Dermis microvascular lymphatic vessel endothelial cell (primary cell): Measurements from ENCODE around the gene CEP350. TPM values are rescaled to one million over a fixed set of nuclear protein-coding genes. Genes with fewer than 3 reads are reported as not detected.

ENCODE experiments used
- DNase-seq, 2 donors: peaks; one replicate each; pipeline versions ENCODE4 v3.0.0 to v3.0.0-alpha.2; 2010; ENCODE audit warnings: low read depth in 2 of 2
- total RNA-seq: library from RNA; depleted of rRNA; stranded (reverse); fragments of >200 nt; gene quantifications from 2 replicates; pipeline ENCODE4 v1.2.1, GENCODE V29; 2014

Gene CEP350, protein sequence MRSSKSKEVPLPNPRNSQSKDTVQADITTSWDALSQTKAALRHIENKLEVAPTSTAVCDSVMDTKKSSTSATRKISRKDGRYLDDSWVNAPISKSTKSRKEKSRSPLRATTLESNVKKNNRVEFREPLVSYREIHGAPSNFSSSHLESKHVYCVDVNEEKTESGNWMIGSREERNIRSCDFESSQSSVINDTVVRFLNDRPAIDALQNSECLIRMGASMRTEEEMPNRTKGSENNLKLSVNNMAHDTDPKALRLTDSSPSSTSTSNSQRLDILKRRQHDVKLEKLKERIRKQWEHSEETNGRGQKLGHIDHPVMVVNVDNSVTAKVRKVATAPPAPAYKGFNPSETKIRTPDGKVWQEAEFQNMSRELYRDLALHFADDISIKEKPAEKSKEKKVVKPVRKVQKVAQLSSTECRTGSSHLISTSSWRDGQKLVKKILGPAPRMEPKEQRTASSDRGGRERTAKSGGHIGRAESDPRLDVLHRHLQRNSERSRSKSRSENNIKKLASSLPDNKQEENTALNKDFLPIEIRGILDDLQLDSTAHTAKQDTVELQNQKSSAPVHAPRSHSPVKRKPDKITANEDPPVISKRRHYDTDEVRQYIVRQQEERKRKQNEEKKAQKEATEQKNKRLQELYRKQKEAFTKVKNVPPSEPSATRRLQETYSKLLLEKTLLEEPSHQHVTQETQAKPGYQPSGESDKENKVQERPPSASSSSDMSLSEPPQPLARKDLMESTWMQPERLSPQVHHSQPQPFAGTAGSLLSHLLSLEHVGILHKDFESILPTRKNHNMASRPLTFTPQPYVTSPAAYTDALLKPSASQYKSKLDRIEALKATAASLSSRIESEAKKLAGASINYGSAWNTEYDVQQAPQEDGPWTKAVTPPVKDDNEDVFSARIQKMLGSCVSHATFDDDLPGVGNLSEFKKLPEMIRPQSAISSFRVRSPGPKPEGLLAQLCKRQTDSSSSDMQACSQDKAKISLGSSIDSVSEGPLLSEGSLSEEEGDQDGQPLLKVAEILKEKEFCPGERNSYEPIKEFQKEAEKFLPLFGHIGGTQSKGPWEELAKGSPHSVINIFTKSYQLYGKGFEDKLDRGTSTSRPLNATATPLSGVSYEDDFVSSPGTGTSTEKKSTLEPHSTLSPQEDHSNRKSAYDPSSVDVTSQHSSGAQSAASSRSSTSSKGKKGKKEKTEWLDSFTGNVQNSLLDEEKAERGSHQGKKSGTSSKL (N-terminal part only)
- 33.3 and 41.5 TPM in 2 replicates for total RNA-seq

DNA sequence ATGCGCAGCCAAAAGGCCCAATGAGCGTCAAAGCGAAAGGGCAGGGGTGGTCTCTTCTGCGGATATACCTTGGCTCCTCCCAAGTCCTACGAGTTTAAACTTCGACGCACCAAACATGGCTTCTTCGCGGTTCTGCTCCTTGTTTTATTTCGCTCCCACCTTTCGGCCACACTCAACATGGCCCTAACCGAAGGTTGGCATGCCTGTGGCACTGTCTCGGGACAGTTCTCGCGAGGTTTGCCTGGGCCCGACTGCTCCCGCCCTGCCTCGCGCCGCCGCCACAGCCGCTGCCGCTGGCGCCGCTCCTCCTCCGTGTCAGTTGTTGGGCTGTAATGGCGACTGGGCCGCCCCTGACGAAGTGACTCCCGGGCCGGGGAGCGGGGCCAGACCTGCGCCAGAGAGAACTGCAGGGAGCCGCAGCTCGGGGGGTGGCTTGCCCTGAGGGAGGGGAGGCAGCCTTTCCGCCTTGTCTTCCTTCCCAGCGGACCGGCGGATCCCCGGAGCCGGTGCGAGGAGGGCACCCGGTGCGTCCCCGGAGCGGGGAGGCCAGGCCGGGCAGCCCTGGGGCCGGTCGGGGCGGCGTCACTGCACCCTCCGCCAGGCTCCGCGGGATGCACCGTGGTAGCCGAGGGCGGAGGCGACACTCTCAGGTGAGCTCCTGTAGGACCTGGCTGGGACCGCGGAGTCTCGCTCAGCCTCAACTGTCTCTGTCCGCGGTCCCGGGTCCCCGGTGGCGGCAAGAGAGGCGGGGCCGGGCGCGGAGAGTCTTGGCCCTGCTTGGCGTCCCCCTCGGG, at the start of gene CEP350:
Gene CEP350, plus strand, starts transcription at position 318 of the 794 bp plus-strand sequence. CDS start 31,372 bp downstream, outside the sequence.
- peak; percentile 96 to 99 for DNase-seq

DNA sequence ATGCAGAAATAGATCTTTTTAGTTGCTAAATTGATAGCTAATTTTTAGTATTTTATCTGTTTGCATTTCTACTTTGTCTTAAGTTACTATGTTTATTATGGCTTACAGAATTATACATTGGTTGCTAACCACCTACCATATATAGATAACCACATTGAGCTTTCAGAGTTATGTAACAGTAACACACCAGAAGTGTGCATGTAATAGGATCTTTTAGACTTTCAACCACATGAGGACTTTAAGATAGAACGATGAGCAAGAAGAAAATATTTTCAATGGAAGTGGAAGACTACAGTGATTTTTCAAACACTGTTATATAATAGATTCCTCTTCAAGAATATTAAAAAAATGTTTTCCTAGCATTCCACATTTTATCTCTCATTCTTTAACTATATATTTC, 43.7 kb upstream of the CEP350 start:
- no peak for DNase-seq

DNA sequence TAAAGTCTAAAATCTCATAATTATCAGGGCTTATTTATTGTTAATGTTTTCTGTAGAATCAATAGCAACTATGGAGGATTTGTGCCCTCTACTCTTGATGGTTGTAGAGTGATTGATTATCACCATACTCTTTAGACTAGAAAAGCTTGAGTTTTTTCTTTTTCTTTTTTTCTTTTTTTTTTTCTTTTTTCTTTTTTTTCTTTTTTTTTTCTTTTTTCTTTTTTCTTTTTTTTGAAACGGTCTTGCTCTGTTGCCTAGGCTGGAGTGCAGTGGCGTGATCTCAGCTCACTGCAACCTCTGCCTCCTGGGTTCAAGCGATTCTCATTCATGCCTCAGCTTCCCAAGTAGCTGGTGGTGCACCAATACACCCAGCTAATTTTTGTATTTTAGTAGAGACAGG, 42.8 kb upstream of the CEP350 start:
- no peak for DNase-seq

DNA sequence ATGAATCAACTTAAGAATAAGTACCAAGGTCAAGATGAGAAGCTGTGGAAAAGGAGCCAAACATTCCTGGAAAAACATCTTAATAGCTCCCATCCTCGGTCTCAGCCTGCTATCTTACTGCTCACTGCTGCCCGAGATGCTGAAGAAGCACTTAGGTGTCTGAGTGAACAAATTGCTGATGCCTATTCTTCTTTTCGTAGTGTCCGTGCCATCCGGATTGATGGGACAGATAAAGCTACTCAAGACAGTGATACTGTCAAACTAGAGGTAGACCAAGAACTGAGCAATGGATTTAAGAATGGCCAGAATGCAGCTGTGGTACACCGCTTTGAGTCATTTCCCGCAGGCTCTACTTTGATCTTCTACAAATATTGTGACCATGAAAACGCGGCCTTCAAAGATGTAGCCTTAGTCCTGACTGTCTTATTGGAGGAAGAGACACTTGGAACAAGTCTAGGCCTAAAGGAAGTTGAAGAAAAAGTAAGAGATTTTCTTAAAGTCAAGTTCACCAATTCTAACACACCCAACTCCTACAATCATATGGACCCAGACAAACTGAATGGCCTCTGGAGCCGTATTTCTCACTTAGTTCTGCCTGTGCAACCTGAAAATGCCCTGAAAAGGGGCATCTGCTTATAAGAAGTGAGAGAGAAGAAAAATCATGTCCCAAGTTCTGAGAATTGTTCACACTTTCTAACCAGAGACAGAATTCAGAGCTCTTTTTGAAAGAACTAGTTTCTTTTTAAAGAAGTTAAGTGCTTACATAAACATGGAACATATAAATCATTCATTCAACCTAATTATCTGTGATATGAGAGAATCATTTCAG, 36.8 kb upstream of the CEP350 start:
- DNase-seq, result no peak

DNA sequence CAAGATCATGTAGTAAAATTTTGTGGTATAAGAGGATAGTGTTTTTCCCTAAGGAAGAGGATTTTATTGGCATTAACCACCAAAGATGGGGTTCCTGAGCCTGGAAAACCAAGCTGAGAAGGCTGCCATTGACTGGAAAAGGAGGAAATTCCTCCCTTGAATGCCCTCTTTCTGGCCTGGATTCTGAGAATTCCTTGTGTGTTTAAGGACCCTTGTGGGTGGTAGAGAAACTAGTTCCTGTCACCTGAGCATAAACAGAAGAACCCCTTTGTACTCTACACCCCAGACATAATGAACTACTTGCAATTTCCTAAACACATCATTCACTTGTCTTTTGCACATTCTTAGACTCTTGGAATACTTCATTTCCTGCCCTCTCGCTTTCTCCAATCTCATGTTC, 33.1 kb upstream of the CEP350 start:
- no peak for DNase-seq

DNA sequence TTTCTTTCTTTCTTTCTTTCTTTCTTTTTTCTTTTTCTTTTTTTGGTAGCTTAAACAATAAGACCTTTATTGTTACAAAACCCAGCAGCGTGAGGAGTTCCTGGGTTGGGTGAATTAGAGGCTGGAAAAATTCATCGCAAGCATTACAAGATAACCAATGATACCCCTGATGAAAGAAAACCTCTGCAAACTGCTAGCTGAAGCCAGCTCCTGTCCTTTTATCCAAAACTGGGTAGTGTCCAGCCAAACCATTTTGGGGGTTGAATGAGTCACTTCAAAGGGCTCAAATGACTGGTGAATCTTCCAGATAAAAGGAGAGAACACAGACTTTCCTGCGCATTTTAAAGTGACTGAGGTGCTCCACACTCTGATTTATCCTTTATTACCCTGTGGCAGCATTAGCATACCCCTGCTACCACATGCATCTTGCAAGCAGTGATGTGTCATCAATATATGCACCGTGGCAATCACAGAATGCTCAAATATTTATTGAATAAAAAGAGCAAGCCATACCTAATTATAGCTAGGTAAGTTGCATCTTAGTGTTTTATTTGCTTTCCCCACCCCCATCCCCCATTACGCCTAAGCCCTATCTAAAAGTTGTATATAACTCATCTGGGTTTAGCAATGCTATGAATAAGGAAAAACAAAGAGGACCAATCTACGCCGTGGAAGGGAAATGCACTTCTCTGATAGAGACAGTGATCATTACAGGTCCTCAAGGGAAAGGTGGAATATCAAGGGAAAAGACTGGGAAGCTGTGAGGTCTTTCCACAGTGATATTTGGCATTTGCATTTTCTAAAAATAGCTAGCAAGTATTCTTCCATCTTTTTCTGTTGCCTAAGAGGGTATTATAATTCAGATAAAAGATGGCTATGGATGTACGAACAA, 32.4 kb upstream of the CEP350 start:
- no peak for DNase-seq

DNA sequence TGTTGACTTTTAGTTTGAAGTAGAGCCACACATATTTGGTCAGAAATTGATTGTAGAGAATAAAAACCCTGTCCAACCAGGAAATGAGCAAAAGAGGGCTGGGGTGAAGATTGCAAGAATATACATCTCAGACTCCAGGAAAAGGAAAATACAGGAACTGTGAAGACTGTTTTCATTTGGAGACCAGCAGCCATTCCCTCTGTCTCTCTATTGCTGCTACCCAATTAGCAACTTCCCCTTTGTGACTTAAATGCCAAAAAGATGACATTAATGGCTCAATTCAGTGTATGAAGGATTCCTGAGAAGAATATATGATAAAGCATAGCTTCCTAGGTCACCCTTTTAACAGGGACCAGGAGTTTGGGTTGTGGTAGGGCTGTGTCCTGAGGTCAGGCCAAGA, 31.6 kb upstream of the CEP350 start:
- DNase-seq, result no peak

DNA sequence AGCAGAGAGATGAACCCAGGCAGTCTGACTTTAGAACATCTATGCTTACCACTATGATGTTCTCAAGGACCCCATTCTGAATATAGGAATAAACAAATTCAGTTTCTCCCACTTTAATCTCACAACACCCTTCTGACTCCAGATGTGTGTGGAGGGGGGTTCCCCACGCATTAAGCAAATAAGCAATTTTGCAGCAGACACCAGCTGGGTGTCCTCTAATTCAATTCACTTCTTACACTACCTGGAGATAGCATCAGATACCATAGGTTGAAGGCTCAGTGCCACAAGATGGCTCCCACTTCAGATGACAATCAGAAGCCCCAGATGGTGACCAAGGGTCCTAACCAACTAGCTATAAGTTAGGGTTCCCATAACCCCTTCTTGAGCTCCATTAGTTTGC, 30.3 kb upstream of the CEP350 start:
- no peak for DNase-seq

DNA sequence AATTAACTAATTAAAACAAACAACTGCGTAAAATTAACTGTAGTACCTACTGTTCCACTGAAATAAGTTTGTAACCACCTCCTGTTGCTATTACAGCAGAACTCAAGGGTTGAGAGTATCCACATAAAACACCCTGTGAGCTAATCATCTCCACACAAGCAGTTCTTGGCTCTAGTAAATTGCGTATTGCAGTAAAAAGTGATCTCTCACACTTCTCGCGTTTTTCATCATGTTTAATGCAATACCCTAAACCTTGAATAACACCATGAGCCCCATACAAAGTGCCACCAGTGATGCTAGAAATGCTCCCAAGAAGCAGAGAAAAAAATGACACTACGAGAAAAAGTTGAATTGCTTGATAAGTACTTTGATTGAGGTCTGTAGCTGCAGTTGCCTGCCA, 29.3 kb upstream of the CEP350 start:
- no peak for DNase-seq

DNA sequence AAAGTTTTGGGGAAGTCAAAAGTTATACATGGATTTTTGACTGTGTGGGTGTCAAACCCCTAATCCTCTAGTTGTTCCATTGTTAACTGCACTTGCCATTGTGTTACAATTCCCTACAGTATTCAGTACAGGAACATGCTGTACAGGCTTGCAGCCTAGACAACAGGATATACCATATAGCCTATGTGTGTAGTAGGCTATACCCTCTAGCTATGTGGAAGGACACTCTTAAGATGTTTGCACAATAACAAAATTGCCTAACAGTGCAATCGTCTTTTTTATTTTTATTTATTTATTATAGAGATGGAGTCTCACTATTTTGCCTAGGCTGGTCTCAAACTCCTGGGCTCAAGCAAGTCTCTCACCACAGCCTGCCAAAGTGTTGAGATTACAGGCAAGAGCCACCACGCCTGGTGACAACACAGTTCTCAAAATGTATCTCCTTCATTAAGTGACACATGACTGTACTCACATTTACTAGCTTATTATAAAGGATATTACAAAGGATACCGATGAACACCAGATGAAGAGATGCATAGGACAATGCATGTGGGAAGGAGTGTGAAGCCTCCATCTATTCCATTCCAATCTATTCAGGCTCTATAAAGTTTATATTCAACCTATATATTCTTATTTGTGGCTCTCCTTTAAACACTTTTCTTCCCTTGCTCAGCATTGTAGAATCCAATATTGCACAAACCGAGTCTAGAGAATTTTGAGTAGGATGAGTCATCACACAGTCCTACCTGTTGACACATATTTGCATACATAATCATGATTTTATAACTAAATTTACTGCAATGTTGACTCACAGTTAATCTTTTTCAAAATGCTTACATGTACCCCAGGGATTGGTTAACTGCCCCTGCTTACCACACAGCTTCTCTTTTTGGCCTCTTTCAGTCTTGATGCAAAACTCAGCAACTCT, 28.4 kb upstream of the CEP350 start:
- DNase-seq, result no peak

DNA sequence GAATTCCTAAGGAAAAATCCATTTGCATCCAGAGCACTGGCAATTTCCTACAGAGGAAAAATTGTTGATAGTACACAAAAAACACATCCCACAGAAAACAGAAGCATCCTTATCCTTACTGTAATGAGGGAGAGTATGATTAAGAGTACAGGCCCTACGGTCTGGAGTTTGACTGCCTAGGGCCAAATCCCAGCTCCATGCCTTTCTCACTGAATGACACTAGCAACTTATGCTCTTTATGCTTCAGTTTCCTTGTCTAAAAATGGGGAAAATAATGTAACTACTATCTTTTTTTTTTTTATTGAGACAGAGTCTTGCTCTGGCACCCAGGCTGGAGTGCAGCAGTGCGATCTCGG, 27.8 kb upstream of the CEP350 start:
- no peak for DNase-seq

DNA sequence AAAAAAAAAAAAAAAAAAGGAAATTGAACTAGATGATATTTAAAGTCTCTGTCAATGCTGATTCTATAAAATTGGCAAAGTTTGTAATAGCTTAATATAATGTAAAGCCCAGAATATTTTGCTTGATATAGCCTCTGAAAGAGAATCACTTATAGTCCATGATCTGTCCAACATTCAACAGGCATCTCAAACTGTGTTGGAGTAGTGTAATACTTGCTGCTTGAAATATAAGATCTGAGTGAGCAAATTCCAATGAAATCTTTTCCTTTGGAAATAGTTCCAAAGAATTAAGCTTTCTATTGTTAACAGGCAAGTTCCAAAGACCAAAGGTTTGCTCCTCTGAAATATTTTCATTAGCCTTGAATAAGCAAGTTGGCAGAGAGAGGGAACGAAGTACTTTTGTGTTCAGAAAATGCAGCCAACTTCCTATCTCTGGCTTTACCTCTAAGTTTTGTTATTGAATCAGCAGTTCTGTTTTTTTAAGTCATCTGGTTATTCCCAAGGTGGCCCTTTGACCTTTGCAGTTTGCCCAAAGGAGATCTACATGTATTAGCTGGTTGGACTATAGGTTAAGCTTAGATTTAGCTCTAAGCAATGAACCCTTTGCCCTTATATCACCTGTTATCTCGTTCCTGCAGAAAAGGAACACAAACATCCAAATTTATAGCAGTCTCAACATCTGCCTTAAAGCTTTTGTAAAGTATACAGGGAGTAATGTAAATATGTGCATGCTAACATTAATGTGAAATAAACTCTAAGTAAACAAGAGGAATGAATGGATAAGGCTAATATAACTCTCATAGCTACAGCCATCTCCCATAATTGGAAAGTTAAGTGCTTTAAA, 24.4 kb upstream of the CEP350 start:
- no peak for DNase-seq

DNA sequence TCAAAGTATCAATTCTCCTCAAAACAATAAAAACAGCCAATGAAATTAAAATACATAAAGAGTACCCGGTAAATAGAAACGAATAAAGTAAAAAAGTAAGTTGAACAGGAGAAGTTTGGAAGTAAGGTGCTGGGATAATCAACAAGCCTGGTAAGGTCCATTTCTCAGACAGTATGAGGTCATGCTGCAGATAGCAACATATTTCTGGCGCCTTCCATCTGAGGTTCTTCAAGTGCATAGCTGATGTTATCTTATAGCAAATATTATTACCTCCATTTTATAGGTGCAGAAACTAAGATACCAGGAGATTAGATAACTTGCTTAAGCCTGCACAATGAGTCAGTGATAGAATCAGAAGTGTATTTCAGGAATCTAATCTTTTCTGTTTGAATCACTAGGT, 23.7 kb upstream of the CEP350 start:
- no peak for DNase-seq

DNA sequence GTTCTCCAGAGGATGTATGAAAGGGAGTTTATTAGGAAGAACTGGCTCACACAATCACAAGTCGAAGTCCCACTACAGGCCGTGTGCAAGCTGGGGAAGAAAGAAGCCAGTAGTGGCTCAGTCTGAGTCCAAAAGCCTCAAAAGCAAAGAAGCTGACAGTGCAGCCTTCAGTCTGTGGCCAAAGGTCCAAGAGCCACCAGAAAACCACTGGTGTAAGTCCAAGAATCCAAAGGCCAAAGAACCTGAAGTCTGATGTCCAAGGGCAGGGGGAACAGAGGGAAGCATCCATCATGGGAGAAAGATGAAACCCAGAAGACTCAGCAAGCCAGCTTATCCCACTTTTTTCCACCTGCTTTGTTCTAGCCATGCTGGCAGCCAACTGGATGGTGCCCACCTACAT, 21.4 kb upstream of the CEP350 start:
- DNase-seq, result no peak

DNA sequence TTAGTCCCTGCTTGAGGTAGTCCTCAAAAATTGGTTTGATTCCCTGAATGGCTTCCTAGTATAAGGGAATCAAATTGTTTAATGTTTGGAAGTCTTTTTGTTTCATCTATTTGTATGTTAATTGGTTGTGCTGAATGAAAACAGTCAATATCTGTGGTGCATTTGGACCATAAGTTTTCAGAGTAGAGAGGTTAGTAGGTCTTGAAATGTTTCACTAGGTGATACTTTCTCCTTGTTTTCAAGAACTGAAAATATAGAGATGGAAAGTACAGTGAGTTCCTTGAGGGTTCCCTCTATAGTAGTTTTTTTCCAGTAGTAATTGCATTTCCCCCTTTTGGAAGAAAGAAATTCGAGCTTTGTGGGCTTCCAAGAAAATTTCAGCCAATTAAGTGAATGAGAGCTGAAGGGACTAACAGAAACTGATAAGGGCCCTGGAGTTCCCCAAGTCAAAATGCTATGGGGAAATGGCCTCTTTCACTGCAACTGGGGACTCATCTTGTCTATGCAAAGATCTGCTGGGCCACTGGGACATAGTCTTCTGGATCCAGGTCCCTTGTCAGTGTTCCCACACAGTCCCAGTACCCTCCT, 18.6 kb upstream of the CEP350 start:
- no peak for DNase-seq

DNA sequence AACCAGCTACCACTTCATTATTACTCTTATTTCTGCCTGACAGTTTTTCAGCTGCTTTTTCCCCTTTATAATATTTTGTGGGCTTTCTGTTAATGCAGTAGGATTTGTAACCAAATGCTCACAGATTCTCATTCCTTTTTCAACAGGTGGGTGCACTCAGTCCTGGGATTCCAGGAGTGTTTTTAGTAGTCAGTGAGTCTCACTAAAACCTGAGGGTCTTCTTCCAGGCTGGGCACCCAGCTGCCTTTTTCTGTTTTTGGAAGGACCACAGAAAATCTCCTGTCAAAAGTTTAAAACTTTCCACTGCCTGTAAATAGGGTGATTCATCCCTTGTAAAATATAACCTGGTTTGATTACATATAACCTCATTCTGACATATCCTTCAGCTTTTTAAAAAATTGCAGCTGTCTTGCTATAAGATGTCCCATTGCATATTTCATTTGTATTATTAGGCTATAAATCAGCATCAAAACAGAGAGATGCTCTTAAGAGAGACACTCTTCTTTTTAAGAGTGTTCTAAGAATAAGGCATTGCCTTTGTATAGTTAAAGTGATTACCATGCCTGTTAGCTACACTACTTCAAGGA, 16.8 kb upstream of the CEP350 start:
- no peak for DNase-seq

DNA sequence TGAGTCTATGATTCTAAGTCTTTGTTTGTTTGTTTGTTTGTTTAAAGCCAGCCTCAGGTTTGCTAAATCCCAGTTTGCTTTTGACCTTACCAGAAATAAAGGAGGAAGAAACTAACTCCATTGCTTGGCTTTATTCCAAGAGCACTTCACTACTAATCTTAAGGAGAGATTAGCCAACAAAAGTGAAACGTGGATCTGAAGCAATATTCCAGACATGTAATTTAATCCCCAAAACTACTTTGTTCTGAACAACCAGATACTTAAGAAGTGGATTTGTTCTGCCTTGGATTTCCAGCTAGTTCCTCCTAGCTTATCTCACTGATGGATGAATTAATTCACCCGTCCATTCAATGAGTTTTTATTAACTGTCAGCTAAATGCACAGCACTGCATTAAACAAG, 15.9 kb upstream of the CEP350 start:
- no peak for DNase-seq
